Measurements from ENCODE around the gene ZNF423. TPM values are rescaled to one million over a fixed set of nuclear protein-coding genes. Genes with fewer than 3 reads are reported as not detected.

The ZNF423 gene
- total RNA-seq, 1 experiment from 2014 or later, result 0.49 TPM

- BruUV-seq (replicated peaks), result no TSS peak
- ChIA-PET CTCF (no interaction called here), POLR2A (no interaction called here)
- Histone ChIP-seq H3K27ac (ENCODE audit: low read length) (no peak overlapping the region), H3K36me3 (ENCODE audit: control insufficient read depth, insufficient read depth, low read length) (no peaks in the 10 kb centered on the region), H3K4me3 (ENCODE audit: low read depth in 2 of 2, low read length in 2 of 2) (no peak overlapping the region), H3K27me3 (ENCODE audit: control insufficient read depth, insufficient read depth, low read length) (no peaks in the 10 kb centered on the region; the same call in 1 of the 2 replicates), H3K9me3 (ENCODE audit: control insufficient read depth, insufficient read depth, low read depth, low read length) (no peaks in the 10 kb centered on the region), H3K4me1 (ENCODE audit: control insufficient read depth, insufficient read depth, low read length) (no peaks in the 10 kb centered on the region)
- no peak for DNase-seq (ENCODE audit: low read depth, low spot score)
- in situ Hi-C loops (cut with HindIII; ENCODE audit: low pct_unique_long_range_greater_than_20kb, low sequenced_read_pairs), result no loop called here
- intact Hi-C loops (cut with micrococcal nuclease; ENCODE audit: unreplicated experiment), result no loop called here
- TF ChIP-seq SIN3A (IDR thresholded peaks at IDR 0.05; ENCODE audit: borderline replicate concordance, insufficient read depth, low read depth, low read length), result no peak
- TF ChIP-seq CTCF (IDR thresholded peaks at IDR 0.05), result no peak
- no peak for ATAC-seq
Observed at GRCh38 chr16:49635009-49635350, 220.9 kb downstream of the ZNF423 start.

- ATAC-seq (no peak), DNase-seq (ENCODE audit: low read depth, low spot score) (no peak)
- CTCF ChIA-PET, result no interaction called here
- no peaks in the 10 kb centered on the region; the same call in 1 of the 2 replicates for H3K27me3 ChIP-seq (ENCODE audit: control insufficient read depth, insufficient read depth, low read length)
- no peaks in the 10 kb centered on the region for H3K4me1 ChIP-seq (ENCODE audit: control insufficient read depth, insufficient read depth, low read length)
- no peaks in the 10 kb centered on the region for H3K36me3 ChIP-seq (ENCODE audit: control insufficient read depth, insufficient read depth, low read length)
- intact Hi-C loops (cut with micrococcal nuclease; ENCODE audit: unreplicated experiment) (no loop called here), in situ Hi-C loops (cut with HindIII; ENCODE audit: low pct_unique_long_range_greater_than_20kb, low sequenced_read_pairs) (no loop called here)
- H3K4me3 ChIP-seq (ENCODE audit: low read depth in 2 of 2, low read length in 2 of 2), result no peak overlapping the region
- no TSS peak for BruUV-seq (replicated peaks)
- no peak overlapping the region for H3K27ac ChIP-seq (ENCODE audit: low read length)
- POLR2A ChIA-PET, result no interaction called here
- H3K9me3 ChIP-seq (ENCODE audit: control insufficient read depth, insufficient read depth, low read depth, low read length), result no peaks in the 10 kb centered on the region
- no peak for TF ChIP-seq REST (IDR thresholded peaks at IDR 0.05; ENCODE audit: insufficient read depth in 1 of 2, low read depth in 2 of 2, low read length in 1 of 2)
Observed at GRCh38 chr16:49634235-49635008, 221.5 kb downstream of the ZNF423 start.

- intact Hi-C loops (cut with micrococcal nuclease; ENCODE audit: unreplicated experiment), result no loop called here
- H3K27me3 ChIP-seq (ENCODE audit: control insufficient read depth, insufficient read depth, low read length), result no peaks in the 10 kb centered on the region
- H3K4me3 ChIP-seq (ENCODE audit: low read depth in 2 of 2, low read length in 2 of 2), result no peak overlapping the region
- ATAC-seq, result no peak
- H3K4me1 ChIP-seq (ENCODE audit: control insufficient read depth, insufficient read depth, low read length), result no peaks in the 10 kb centered on the region
- ChIA-PET POLR2A (no interaction called here), CTCF (no interaction called here)
- H3K27ac ChIP-seq (ENCODE audit: low read length), result no peak overlapping the region
- no peak for TF ChIP-seq REST (IDR thresholded peaks at IDR 0.05; ENCODE audit: insufficient read depth in 1 of 2, low read depth in 2 of 2, low read length in 1 of 2)
- TF ChIP-seq SIN3A (IDR thresholded peaks at IDR 0.05; ENCODE audit: borderline replicate concordance, insufficient read depth, low read depth, low read length), result no peak
- no peak for TF ChIP-seq TCF7L2 (IDR thresholded peaks at IDR 0.05; ENCODE audit: low read depth, low read length)
- no peak for TF ChIP-seq POLR2AphosphoS5 (IDR thresholded peaks at IDR 0.05; ENCODE audit: low read depth, low read length)
- no peak for TF ChIP-seq CTCF (IDR thresholded peaks at IDR 0.05)
- in situ Hi-C loops (cut with HindIII; ENCODE audit: low pct_unique_long_range_greater_than_20kb, low sequenced_read_pairs), result no loop called here
- DNase-seq (ENCODE audit: low read depth, low spot score), result no peak
- no TSS peak for BruUV-seq (replicated peaks)
- no peaks in the 10 kb centered on the region for H3K36me3 ChIP-seq (ENCODE audit: control insufficient read depth, insufficient read depth, low read length)
- no peaks in the 10 kb centered on the region for H3K9me3 ChIP-seq (ENCODE audit: control insufficient read depth, insufficient read depth, low read depth, low read length)
Observed at GRCh38 chr16:49632795-49633184, 223.1 kb downstream of the ZNF423 start.
